GM19099 (cell line): ENCODE measurements around the gene UBR4.

Experiments used
- POLR2A ChIP-seq: IDR thresholded peaks from 3 replicates; pipeline ENCODE4 v1.6.1; 2011; ENCODE audit warnings: low read depth; ENCODE audit not compliant: insufficient read length; ENCODE audit errors: extremely low read depth

UBR4 gene

DNA sequence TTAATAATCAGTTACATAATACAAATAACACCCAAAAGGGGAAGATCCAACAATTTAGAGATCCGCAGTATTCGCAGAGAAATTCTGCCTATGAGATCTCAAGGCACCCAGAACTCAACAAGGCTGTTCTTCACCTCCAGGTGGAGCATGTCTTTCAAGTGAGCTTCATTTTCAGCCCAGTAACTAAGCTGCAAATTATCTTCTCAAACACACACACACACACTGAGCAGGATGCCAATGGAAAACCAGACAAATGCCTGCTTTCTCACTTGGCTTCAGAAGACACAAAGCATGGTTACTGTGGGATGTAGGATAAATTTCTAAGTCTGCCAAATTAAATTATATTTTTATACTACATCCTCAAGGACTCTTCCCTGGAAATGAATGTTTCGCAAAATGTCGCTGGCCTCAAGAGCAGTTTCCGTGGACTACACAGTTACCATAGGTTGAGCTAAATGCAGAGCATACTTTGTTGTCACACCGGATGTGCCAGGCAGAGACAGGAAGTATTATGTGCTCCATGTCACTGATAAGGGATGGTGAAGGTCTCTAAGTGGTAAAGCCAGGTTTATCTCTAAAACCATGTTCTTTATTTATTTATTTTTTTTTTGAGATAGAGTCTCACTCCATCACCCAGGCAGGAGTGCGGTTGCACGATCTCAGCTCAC is 30.3 kb downstream of the UBR4 start:
- no peak for TF ChIP-seq POLR2A

DNA sequence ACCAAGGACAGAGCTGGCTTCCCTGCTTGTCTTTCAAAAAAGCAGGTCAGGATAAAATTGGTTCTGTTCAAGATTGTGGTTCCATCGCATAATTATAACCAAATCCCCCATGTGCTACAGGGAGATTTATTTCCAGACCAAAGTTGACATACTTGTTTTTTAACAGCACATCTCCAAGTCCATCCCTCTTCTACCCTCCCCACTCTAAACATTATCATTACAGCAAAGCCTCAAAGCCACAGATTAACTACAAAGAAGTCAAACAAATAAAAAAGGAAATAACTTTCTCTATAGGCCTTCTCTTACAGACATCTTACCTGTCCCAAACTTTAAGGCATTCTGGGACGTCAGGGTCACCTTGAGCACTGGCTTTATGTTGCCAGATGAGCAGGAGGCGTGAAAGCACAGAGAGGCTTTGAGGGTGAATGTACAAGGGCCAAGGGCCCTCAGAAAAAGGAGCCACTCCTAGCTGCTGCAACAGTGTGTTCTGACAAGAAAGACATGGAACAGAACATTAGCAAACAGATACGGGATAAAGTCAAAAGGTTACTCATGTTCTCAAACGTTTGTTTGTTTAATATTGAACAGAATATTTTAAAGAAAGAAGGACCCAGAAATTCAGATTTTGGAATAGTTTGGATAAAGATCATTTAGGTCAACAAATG is 31.2 kb downstream of the UBR4 start:
- no peak for TF ChIP-seq POLR2A

- no peak for TF ChIP-seq POLR2A
Measured at GRCh38 chr1:19177811-19178210, 32.3 kb downstream of the UBR4 start.

DNA sequence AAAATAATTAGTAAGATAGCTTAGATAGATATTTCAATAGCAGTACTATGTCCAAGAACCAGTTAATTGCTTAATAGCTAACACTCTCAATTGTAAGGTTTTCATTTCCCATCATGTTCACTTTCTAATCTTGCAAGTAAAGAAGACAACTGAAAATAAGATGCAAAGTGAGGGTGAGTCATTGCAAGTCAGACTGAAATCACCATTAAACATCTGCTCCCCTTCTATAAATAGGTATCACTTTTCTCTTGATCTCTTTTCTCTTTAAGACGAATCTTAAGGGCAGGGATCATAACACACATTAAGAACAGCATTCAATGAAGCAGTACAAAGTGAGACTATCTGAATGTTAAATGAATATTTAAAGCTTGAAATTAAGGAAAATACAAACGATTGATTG is 40.4 kb downstream of the UBR4 start:
- TF ChIP-seq POLR2A = no peak

GRCh38 chr1:19167140-19167539 is 42.9 kb downstream of the UBR4 start:
- no peak for TF ChIP-seq POLR2A

DNA sequence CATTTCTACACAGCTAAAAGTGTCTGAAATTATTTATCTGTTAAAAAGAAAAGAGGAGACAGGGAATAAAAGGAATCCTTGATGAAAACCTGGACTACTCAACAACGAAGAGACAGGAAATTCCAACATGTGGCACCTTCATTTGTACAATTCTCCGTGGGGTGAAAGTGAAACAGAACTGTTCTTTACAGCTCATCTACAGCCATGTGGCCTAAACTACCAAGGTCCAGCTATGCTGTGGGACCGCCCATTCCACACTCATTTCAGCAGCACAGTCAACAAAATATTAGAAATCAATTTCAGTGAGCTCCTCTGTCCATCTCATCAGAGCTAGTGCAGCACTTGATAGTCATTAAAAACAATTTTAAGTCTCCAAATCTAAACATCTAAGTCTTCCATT is 44.0 kb downstream of the UBR4 start:
- TF ChIP-seq POLR2A = no peak

DNA sequence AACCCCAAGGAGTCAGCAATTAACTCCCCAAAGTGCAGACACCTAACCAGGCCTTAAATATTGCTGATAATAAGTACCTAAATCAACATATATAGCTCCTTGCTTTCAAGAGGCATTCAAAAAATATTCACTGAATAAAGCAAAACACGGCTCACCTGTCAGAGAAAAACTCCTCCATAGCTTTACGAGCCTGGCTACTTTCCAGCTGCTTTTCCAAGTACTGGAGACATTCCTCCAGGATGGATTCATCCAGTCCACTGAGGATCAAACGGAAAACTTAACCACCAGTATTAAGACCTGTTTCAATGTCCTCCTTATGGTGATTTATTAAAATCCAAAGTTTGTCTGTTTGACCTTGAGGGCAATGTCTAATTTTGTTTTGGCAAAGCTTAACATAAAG is 44.6 kb downstream of the UBR4 start:
- TF ChIP-seq POLR2A = no peak

DNA sequence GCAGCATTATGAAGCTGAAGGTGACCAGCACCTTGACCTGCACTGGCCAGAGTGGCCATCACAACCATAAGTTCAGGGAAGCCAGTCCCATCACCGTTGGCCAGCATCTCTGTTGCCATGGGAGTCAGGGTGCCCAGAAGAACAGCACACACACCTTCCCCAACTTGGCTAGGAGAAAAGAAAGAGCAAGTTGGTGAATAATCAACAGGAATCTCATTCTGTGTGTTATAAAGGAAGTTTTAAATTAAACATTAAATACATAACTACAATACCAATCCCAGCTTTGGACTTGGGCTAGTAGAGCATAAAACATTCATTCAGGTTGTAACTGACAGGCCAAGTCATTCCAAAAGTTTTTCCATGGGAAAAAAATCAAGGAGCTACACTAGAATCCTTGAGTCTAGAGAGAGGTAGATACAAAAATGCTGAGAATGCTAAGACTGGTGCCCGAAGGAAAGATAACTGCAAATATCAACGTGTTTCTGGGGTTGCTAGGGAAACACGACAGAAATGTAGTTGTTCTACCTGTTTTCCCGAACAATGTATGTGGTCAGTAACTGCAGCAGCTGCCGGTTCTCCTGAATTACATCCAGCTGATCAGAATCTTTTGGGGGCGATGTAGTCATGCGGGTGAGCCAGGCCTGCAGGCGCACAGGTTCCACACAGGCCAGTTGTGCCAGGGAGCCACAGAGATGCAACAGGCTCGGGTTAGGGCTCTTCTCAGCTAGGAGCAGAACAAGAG is 45.6 kb downstream of the UBR4 start:
- TF ChIP-seq POLR2A = no peak

- no peak for TF ChIP-seq POLR2A
Measured at GRCh38 chr1:19163261-19163660, 46.8 kb downstream of the UBR4 start.

DNA sequence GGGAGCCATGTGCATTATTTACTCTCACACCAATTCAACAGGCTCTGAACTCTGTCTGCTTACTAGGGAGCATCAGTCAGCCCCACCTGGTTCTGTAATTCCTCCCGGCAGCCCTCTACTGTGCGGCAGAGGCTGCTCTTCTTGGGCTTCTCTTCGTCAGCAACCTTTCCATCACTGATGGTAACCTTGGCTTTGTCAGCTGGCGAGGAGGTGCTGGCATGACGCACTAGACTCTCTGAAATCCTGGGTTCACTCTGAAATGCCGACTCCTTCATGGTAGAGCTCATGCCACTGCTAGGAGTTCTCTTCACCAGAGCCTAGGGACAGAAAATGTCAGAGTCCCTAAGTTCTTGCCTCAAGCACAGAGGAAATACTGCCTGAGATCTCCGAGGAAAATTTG is 49.2 kb downstream of the UBR4 start:
- TF ChIP-seq POLR2A = no peak

DNA sequence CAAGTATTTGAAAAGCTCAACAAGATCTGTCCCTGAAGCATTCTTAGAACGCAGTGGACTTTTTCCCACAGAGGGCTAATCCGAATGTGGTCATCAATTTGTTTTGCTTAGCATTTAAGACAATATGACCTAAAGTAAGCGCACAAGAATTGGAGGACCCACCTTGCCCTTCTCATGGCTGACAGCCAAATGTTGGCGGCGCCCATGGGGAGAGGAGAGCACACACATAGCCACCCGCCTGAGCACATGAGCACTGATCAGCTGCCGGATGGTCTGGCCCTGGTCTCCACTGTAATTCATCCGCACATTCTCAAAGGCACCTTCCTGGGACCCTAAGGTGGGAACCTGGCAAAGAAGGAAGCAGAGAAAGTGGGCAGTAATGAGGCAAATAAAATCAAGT is 52.4 kb downstream of the UBR4 start:
- no peak for TF ChIP-seq POLR2A

- no peak for TF ChIP-seq POLR2A
Measured at GRCh38 chr1:19156676-19157075, 53.4 kb downstream of the UBR4 start.

GRCh38 chr1:19154876-19155275 is 55.2 kb downstream of the UBR4 start:
- TF ChIP-seq POLR2A = no peak

DNA sequence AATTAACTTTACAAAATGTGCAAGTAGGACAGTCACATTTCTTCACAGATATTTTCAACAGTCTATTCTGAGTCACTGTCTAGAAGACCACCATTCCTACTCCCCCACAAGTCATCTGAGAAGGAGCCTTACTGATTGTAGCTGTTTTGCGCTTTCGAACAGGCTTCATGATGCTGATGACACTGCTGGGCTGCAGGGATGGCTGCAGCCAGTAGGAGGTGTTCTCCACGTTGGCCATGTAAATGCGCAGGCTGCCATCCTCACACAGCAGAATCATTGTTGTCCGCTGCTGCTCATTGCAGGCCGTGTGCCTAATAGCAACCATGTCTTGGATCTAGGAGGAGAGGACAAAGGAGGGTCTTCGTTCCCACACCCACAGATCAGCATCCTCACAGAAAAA is 56.9 kb downstream of the UBR4 start:
- TF ChIP-seq POLR2A = no peak

GRCh38 chr1:19151537-19151936 is 58.5 kb downstream of the UBR4 start:
- no peak for TF ChIP-seq POLR2A

GRCh38 chr1:19149736-19150135 is 60.3 kb downstream of the UBR4 start:
- no peak for TF ChIP-seq POLR2A

DNA sequence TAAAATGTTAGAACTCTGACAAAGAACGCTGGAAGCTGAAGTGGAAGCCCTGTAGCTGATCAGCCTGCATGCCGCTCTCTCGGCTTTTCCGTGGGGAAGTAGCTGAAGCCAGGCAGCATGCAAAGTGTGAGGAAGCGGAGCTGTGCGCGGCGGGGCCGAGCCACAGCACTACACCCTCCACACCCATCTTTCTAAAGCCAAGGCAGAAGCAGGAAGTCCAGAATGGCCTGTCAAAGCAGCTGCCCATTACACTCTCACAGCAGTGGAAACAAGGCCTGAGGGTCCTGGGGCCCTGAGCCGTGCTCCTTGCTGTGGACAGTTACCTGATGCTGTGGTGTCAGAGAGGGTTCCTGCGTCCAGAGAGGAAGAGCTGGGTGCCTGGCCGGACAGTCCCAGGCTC is 69.6 kb downstream of the UBR4 start:
- TF ChIP-seq POLR2A = no peak

- no peak for TF ChIP-seq POLR2A
Measured at GRCh38 chr1:19139711-19140110, 70.4 kb downstream of the UBR4 start.
